Activated CD4-positive, alpha-beta T cell treated with anti-CD3 and anti-CD28 coated beads, Interleukin-2, amount 50 U/mL, for 4 hours (primary cell): ENCODE results near the gene CA4.
"Not testable (repeated sequence)": the region's sequence is repeated elsewhere in the genome, so short reads cannot be mapped to it uniquely, and the experiment has no call there.

ENCODE experiments used
- DNase-seq, 2 experiments: peaks; one replicate each; pipeline ENCODE4 v3.0.0-alpha.2; 2020

The CA4 gene

GRCh38 chr17:60178180-60178579 is 28.4 kb downstream of the CA4 start:
- not testable (repeated sequence) for DNase-seq

- DNase-seq, result not testable (repeated sequence)
Observed at GRCh38 chr17:60180380-60180779, 30.6 kb downstream of the CA4 start.

- not testable (repeated sequence) for DNase-seq
Observed at GRCh38 chr17:60186372-60186771, 36.6 kb downstream of the CA4 start.

- DNase-seq, result not testable (repeated sequence)
Observed at GRCh38 chr17:60186846-60187745, 37.3 kb downstream of the CA4 start.

GRCh38 chr17:60188759-60189158 is 39.0 kb downstream of the CA4 start:
- no peak for DNase-seq

GRCh38 chr17:60190032-60190431 is 40.3 kb downstream of the CA4 start:
- DNase-seq, result not testable (repeated sequence)

GRCh38 chr17:60193032-60193431 is 43.3 kb downstream of the CA4 start:
- not testable (repeated sequence) for DNase-seq

GRCh38 chr17:60193482-60193881 is 43.7 kb downstream of the CA4 start:
- DNase-seq, result no peak

- not testable (repeated sequence) for DNase-seq
Observed at GRCh38 chr17:60194141-60194540, 44.4 kb downstream of the CA4 start.

GRCh38 chr17:60198630-60199029 is 48.9 kb downstream of the CA4 start:
- not testable (repeated sequence) for DNase-seq

- DNase-seq, result not testable (repeated sequence)
Observed at GRCh38 chr17:60205782-60206181, 56.0 kb downstream of the CA4 start.

GRCh38 chr17:60208302-60208701 is 58.5 kb downstream of the CA4 start:
- not testable (repeated sequence) for DNase-seq
